H9 (cell line): ENCODE measurements around the gene F9. TPM values are rescaled to one million over a fixed set of nuclear protein-coding genes. Genes with fewer than 3 reads are reported as not detected.

Source experiments
- DNase-seq: peaks from one replicate; pipeline ENCODE4 v3.0.0-alpha.2; 2017
- H2AFZ ChIP-seq: one replicate; pipeline ENCODE4 v1.6.1; 2013; ENCODE audit warnings: mild to moderate bottlenecking, low read length, control low read depth, moderate library complexity
- H2AK5ac ChIP-seq: 2 replicates; pipeline ENCODE4 v1.6.1; 2013; ENCODE audit warnings: low read length, control low read depth, mixed read lengths; ENCODE audit not compliant: insufficient read length
- H2BK120ac ChIP-seq: one replicate; pipeline ENCODE4 v1.6.1; 2013; ENCODE audit warnings: low read depth, mild to moderate bottlenecking, low read length, control low read depth, inconsistent platforms; ENCODE audit not compliant: poor library complexity, severe bottlenecking
- H2BK12ac ChIP-seq: 2 replicates; pipeline ENCODE4 v1.6.1; 2013; ENCODE audit warnings: low read length, control low read depth, mixed read lengths, low read depth; ENCODE audit not compliant: insufficient read length
- H2BK15ac ChIP-seq: 2 replicates; pipeline ENCODE4 v1.6.1; 2013; ENCODE audit warnings: low read depth, low read length, control low read depth
- H2BK20ac ChIP-seq: one replicate; pipeline ENCODE4 v1.6.1; 2013; ENCODE audit warnings: low read depth, mild to moderate bottlenecking, low read length, control low read depth, inconsistent platforms; ENCODE audit not compliant: poor library complexity, severe bottlenecking
- H2BK5ac ChIP-seq: 2 replicates; pipeline ENCODE4 v1.6.1; 2013; ENCODE audit warnings: low read length, control low read depth, mixed read lengths; ENCODE audit not compliant: insufficient read length
- H3K14ac ChIP-seq: 2 replicates; pipeline ENCODE4 v1.6.1; 2013; ENCODE audit warnings: low read length, control low read depth; ENCODE audit not compliant: insufficient read depth
- H3K18ac ChIP-seq: 2 replicates; pipeline ENCODE4 v1.6.1; 2013; ENCODE audit warnings: low read depth, mild to moderate bottlenecking, mixed read lengths, low read length, control low read depth; ENCODE audit not compliant: insufficient read length
- H3K23ac ChIP-seq: 2 replicates; pipeline ENCODE4 v1.6.1; 2013; ENCODE audit warnings: low read length, control low read depth, mixed read lengths, low read depth; ENCODE audit not compliant: insufficient read length
- H3K23me2 ChIP-seq: 2 replicates; pipeline ENCODE4 v1.6.1; 2013; ENCODE audit warnings: low read depth, mild to moderate bottlenecking, mixed read lengths, low read length, control low read depth; ENCODE audit not compliant: insufficient read length, poor library complexity, severe bottlenecking
- H3K27ac ChIP-seq: 2 replicates; pipeline ENCODE4 v1.5.1; 2013; ENCODE audit warnings: low read length, control low read depth, mixed read lengths, low read depth; ENCODE audit not compliant: insufficient read length
- H3K27me3 ChIP-seq: 2 replicates; pipeline ENCODE4 v1.6.1; 2013; ENCODE audit warnings: low read length, control low read depth, inconsistent platforms; ENCODE audit not compliant: insufficient read depth
- H3K4ac ChIP-seq: 2 replicates; pipeline ENCODE4 v1.6.1; 2013; ENCODE audit warnings: low read depth, mild to moderate bottlenecking, control low read depth, inconsistent platforms, low read length, moderate library complexity
- H3K4me1 ChIP-seq: 2 replicates; pipeline ENCODE4 v1.6.1; 2013; ENCODE audit warnings: low read length, control low read depth, inconsistent platforms; ENCODE audit not compliant: insufficient read depth
- H3K4me2 ChIP-seq: 2 replicates; pipeline ENCODE4 v1.6.1; 2013; ENCODE audit warnings: low read length, control low read depth, mixed read lengths; ENCODE audit not compliant: insufficient read length, insufficient read depth
- H3K56ac ChIP-seq: 2 replicates; pipeline ENCODE4 v1.6.1; 2013; ENCODE audit warnings: low read depth, mild to moderate bottlenecking, mixed read lengths, low read length, control low read depth; ENCODE audit not compliant: insufficient read length
- H3K79me1 ChIP-seq: 2 replicates; pipeline ENCODE4 v1.6.1; 2013; ENCODE audit warnings: low read depth, mild to moderate bottlenecking, moderate library complexity, low read length, control low read depth, inconsistent platforms; ENCODE audit not compliant: insufficient read depth, poor library complexity, severe bottlenecking
- H3K79me2 ChIP-seq: 2 replicates; pipeline ENCODE4 v1.6.1; 2013; ENCODE audit warnings: low read length, control low read depth, inconsistent platforms; ENCODE audit not compliant: insufficient read depth
- H3K9ac ChIP-seq: 2 replicates; pipeline ENCODE4 v1.6.1; 2013; ENCODE audit warnings: low read length, control low read depth, mixed read lengths; ENCODE audit not compliant: insufficient read length; ENCODE audit errors: extremely low read depth
- H3K9me3 ChIP-seq: one replicate; pipeline ENCODE4 v1.6.1; 2013; ENCODE audit warnings: low read depth, low read length, inconsistent platforms; ENCODE audit not compliant: control insufficient read depth
- H3T11ph ChIP-seq: one replicate; pipeline ENCODE4 v1.6.1; 2013; ENCODE audit warnings: mild to moderate bottlenecking, low read length, control low read depth, inconsistent platforms
- H4K20me1 ChIP-seq: one replicate; pipeline ENCODE4 v1.6.1; 2013; ENCODE audit not compliant: control insufficient read depth, insufficient read length, insufficient read depth
- H4K5ac ChIP-seq: 2 replicates; pipeline ENCODE4 v1.6.1; 2013; ENCODE audit warnings: low read depth, mild to moderate bottlenecking, mixed read lengths, low read length, control low read depth; ENCODE audit not compliant: insufficient read length
- H4K8ac ChIP-seq: replicated peaks from 2 replicates; pipeline ENCODE4 v1.6.1; 2013; ENCODE audit warnings: low read length, control low read depth, mixed read lengths, low read depth; ENCODE audit not compliant: insufficient read length
- H4K91ac ChIP-seq: 2 replicates; pipeline ENCODE4 v1.6.1; 2013; ENCODE audit warnings: low read depth, mild to moderate bottlenecking, moderate library complexity, mixed read lengths, low read length, control low read depth; ENCODE audit not compliant: insufficient read length
- H3K27ac Mint-ChIP-seq, 3 experiments: 2 replicates in 2 of 3; 3 replicates in 1 of 3; pipeline ENCODE4 v1.8.0; 2020 to 2021; ENCODE audit warnings: mixed read lengths in 3 of 3, mild to moderate bottlenecking in 1 of 3, moderate library complexity in 1 of 3
- H3K27me3 Mint-ChIP-seq: 2 replicates; pipeline ENCODE4 v1.8.0; 2021; ENCODE audit warnings: low read depth, mild to moderate bottlenecking, moderate library complexity, mixed read lengths
- H3K36me3 Mint-ChIP-seq, 3 experiments: 2 replicates in 2 of 3; 3 replicates in 1 of 3; pipeline ENCODE4 v1.8.0; 2020 to 2021; ENCODE audit warnings: low read depth in 3 of 3, mixed read lengths in 3 of 3; ENCODE audit not compliant: insufficient read depth in 1 of 3
- H3K4me1 Mint-ChIP-seq, 2 experiments: 2 replicates each; pipeline ENCODE4 v1.8.0; 2020; ENCODE audit warnings: mixed read lengths in 2 of 2
- H3K4me3 Mint-ChIP-seq, 2 experiments: 2 replicates in 1 of 2; 3 replicates in 1 of 2; pipeline ENCODE4 v1.8.0; 2020 to 2021; ENCODE audit warnings: mild to moderate bottlenecking in 2 of 2, mixed read lengths in 2 of 2, moderate library complexity in 1 of 2
- H3K9me3 Mint-ChIP-seq, 2 experiments: 2 replicates in 1 of 2; 3 replicates in 1 of 2; pipeline ENCODE4 v1.8.0; 2020; ENCODE audit warnings: mild to moderate bottlenecking in 2 of 2, mixed read lengths in 2 of 2, moderate library complexity in 1 of 2
- CTCF ChIP-seq: fragments of 200-600 bp; sonication (generic); conservative IDR thresholded peaks from 3 replicates; pipeline ENCODE4 v1.8.0; 2021; ENCODE audit warnings: antibody characterized with exemption, mild to moderate bottlenecking
- WGBS: extraction: QIAGEN DNeasy Blood & Tissue Kit; methylation state at CpG from one replicate; pipeline ENCODE4 v1.1.7; 2013; ENCODE audit warnings: missing lambda C conversion rate, low lambda C conversion rate, mixed read lengths; ENCODE audit not compliant: insufficient read length; ENCODE audit errors: extremely low coverage; 5-methylcytosine and 5-hydroxymethylcytosine counted together
- total RNA-seq: library from RNA; stranded (reverse); gene quantifications from 2 replicates; pipeline ENCODE4 v1.2.1, GENCODE V29; 2021

Gene F9
- total RNA-seq, 1 experiment from 2014 or later: not detected

- H3K4me1 ChIP-seq: no peaks in the 10 kb centered on the region
- H3K18ac ChIP-seq: no peak overlapping the region
- H3K4me2 ChIP-seq: no peak overlapping the region
- H3T11ph ChIP-seq: no peak overlapping the region
- no peaks in the 10 kb centered on the region for H3K27me3 ChIP-seq
- H3K27ac Mint-ChIP-seq: no peak overlapping the region
- H4K8ac ChIP-seq: no peak overlapping the region
- H4K5ac ChIP-seq: no peak overlapping the region
- no peaks in the 10 kb centered on the region for H3K4me1 Mint-ChIP-seq
- H3K23me2 ChIP-seq: no peaks in the 10 kb centered on the region
- no peaks in the 10 kb centered on the region for H3K36me3 Mint-ChIP-seq
- H3K27me3 Mint-ChIP-seq: no peaks in the 10 kb centered on the region
- H2BK20ac ChIP-seq: no peak overlapping the region
- WGBS: no CpG with 5 or more reads among the region's 5 CpGs
- H3K4ac ChIP-seq: no peak overlapping the region
- no peak overlapping the region for H3K56ac ChIP-seq
- no peaks in the 10 kb centered on the region for H3K79me1 ChIP-seq
- no peak overlapping the region for H2AFZ ChIP-seq
- H3K79me2 ChIP-seq: no peaks in the 10 kb centered on the region
- H3K14ac ChIP-seq: no peak overlapping the region
- H2BK5ac ChIP-seq: no peak overlapping the region
- TF ChIP-seq CTCF: no peak
- H4K20me1 ChIP-seq: no peaks in the 10 kb centered on the region
- no peaks in the 10 kb centered on the region for H3K9me3 ChIP-seq
- H2AK5ac ChIP-seq: no peak overlapping the region
- no peak for DNase-seq
- H3K9ac ChIP-seq: no peak overlapping the region
- H3K4me3 Mint-ChIP-seq: no peak overlapping the region
- no peak overlapping the region for H2BK120ac ChIP-seq
- no peak overlapping the region for H3K23ac ChIP-seq
- no peak overlapping the region for H2BK15ac ChIP-seq
- H2BK12ac ChIP-seq: no peak overlapping the region
- no peak overlapping the region for H3K27ac ChIP-seq
- H3K9me3 Mint-ChIP-seq: peaks cover 0 to 20% of the 10 kb centered on the region in 2 experiments; a peak in 2 of 5 replicates
- no peak overlapping the region for H4K91ac ChIP-seq
Measured at GRCh38 chrX:139585613-139586012, 55.1 kb downstream of the F9 start.
